Fibroblast of skin of left quadriceps (primary cell): ENCODE measurements around the gene SLAMF7.
"Not testable (repeated sequence)": the region's sequence is repeated elsewhere in the genome, so short reads cannot be mapped to it uniquely, and the experiment has no call there.

Experiments
- DNase-seq, 2 experiments: peaks; one replicate each; pipeline ENCODE4 v3.0.0-alpha.2; 2013; ENCODE audit warnings: low read depth in 2 of 2

SLAMF7 gene

GRCh38 chr1:160720356-160721085 lies 18.5 kb upstream of the SLAMF7 start:
- DNase-seq = no peak

GRCh38 chr1:160721473-160721872 lies 17.6 kb upstream of the SLAMF7 start:
- DNase-seq = no peak

DNA sequence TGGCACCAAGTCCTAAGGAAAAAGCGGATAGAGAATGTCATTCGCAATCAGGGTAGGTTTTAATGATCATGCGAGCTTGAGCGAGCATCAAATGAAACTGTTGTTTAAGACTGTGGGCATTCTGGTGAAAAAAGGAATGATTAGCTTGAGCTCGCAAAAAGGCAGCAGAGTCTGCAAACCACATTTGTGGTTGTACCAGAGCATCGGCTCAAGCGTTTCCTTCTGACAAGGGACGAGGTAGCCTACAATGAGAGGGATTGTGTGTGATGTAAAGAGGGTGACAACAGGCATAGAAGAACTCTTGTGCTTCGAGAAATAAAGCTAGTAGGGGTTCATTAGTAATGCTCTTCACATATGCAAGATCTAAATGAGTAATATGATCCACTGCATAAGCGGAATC lies 16.3 kb upstream of the SLAMF7 start:
- no peak for DNase-seq

- no peak for DNase-seq
Measured at GRCh38 chr1:160723332-160723731, 15.7 kb upstream of the SLAMF7 start.

GRCh38 chr1:160724465-160725242 lies 14.4 kb upstream of the SLAMF7 start:
- DNase-seq = no peak

- no peak for DNase-seq
Measured at GRCh38 chr1:160726114-160726497, 12.9 kb upstream of the SLAMF7 start.

DNA sequence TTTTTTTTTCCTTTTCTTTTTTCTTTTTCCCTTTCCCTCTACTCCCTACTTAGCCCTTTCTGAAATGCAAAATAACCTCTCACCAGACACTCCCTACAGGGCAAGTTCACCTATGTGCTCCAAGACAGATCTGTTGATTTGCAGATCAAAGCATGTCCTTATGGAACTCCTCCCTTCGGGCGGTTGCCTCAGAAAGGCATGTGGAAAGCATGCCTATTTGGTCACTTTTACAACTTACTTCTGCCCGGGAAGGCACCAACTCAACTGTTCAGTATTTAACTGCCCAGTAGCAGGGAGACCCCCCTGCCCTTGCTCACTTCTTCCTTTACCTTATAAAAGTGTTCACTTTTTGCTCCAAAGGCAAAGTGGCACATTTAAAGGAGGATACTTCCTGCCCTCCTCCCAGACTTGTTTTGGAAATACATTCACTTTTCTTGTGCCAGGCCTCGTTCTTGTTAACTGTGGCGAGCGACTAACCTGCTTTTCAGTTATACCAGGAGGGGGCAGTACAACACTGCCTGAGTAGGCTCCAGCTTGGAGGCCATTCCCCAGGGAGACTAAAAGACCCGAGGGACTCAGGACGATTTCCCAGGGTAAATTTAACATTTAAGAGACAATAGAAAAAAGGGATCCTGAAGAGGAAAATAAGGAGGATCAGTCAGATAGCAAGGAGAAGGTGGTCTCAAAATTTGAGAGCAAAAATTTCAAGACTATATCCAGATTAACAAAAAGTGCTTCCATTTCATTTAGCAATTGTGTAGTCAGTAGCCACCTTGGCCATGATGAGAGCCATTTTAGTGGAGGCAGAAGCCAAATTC lies 12.3 kb upstream of the SLAMF7 start:
- peak; percentile 5 to 8 for DNase-seq

- no peak for DNase-seq
Measured at GRCh38 chr1:160727316-160727640, 11.8 kb upstream of the SLAMF7 start.

DNA sequence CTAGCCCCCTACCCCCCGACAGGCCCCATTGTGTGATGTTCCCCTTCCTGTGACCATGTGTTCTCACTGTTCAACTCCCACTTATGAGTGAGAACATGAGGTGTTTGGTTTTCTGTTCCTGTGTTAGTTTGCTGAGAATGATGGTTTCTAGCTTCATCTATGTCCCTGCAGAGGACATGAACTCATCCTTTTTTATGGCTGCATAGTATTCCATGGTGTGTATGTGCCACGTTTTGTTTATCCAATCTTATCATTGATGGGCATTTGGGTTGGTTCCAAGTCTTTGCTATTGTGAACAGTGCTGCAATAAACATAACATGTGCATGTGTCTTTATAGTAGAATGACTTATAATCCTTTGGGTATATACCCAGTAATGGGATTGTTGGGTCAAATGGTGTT lies 7.5 kb upstream of the SLAMF7 start:
- DNase-seq = not testable (repeated sequence)

DNA sequence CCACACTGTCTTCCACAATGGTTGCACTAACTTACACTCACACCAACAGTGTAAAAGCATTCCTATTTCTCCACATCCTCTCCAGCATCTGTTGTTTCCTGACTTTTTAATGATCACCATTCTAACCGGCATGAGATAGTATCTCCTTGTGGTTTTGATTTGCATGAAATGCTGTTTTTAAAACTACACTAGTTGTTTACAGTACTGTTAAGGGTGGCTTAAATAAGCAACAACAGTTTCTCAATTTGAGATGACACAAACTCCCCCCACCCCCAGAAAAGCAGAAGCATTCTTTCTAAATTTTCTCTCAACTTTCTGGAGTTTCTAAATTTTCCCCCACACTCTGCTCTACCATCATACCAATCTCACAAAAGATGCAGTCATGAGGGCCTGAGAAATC lies 7.1 kb upstream of the SLAMF7 start:
- no peak for DNase-seq

- DNase-seq = no peak
Measured at GRCh38 chr1:160733898-160734297, 5.1 kb upstream of the SLAMF7 start.

GRCh38 chr1:160734301-160734700 lies 4.7 kb upstream of the SLAMF7 start:
- DNase-seq = no peak

DNA sequence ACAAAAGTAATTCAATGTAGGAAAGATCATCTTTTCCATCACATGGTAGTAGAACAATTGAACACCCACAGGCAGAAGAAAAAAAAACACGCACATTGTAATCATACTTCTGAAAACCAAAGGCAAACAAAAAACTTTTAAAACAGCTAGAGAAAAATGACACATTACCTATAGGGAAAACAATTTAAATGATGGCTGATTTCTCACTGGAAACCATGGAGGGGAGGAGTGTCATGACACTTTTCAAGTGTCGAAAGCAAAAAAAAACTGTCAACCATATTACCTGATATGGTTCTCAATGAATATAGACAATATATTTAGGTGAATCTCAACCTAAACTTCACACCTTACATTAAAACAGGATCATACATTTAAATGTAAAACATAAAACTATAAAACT lies 776 bp upstream of the SLAMF7 start:
- no peak for DNase-seq

DNA sequence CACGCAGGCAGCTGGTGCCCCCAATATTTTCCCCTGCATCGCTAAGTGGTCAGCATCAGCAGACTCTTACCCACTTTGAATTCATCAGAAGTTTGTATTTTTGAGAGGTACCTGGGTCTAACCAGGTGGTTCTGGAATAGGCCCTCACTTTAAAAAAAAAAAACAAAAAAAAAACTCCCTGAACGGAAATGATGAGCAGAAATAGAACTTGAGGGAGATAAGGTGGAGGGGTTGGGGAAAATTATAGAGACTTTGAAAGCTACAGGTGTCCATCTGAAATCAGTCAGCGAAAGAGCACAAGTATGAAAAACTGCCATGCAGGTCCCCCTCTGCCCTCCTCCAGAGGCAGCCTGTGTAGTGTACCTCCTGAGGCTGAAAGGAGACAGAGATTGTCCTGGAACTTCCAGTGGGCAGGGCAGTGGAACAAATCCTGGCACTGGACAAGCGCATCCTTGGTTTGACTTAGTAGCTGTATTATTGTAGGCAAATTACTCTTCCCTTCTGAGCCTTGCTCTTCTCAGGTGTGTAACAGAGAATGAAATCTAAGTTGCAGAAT lies 1.2 kb downstream of the SLAMF7 start:
- no peak for DNase-seq

- no peak for DNase-seq
Measured at GRCh38 chr1:160741092-160741501, 2.0 kb downstream of the SLAMF7 start.

DNA sequence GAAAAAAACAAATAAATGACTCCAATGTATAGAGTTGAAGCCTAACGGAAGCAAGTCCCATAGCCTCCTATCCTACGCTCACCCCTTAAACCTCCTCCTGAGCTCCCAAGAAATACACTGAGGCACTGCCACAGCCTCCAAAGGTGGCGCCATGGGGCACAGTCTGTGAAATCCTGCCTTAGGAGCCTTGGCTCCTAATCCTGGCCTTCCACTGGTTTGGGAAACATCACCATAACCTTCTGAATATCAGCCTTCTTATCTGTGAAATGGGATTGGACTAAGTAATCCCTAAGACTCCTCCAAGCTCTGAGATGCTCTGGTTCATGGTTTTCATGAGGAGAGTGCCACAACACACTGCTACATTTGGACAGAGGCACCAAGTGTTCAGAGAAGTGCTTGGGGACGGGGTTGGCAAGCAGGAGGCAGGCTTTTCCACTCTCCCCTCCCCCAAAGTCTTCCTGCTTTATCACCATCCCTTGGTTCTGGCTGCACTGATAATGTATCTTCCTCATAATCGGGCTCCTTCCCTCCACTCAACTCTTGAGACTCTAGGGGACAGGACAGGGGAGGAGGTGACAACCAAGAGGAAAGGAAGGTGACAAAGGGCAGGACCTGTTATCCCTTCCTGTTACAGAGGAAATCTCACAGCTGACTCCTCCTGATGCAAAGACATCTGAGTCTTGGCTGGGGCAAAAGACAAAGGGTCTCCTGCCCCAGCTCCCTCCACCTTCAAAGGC lies 2.7 kb downstream of the SLAMF7 start:
- DNase-seq = no peak

DNA sequence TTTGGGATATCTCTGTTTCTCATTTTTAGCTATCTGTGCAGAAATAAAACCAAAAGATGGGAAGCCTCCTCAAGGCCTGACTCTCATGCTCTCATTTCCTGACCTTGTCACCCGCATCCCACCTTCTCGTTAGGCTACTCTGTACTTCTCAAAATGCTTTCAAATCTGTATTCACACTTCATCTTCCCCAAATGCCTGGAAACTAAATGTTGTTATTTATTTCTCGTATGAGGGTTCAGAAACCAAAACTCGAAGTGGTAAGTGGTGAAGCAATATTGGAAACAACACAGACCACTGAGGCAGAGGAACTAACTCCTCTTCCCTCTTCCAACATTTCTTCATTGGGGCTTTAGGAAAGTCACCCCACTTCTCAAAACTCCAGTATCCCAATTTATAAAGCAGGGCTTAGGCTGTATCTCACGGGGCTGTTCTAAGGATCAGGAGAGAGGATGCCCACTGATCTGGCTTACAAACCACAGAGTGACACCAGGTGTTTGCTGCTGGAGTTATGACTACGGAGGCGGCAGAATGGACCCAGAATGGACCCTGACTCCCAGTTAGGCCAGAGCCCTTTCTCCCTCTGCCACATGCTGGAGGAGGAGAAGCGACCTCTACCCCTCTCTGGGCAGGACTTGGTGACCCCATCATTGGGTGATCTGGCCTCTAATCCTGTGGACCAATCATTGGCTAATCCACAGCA lies 3.5 kb downstream of the SLAMF7 start:
- DNase-seq = no peak

GRCh38 chr1:160743266-160743665 lies 4.2 kb downstream of the SLAMF7 start:
- no peak for DNase-seq

DNA sequence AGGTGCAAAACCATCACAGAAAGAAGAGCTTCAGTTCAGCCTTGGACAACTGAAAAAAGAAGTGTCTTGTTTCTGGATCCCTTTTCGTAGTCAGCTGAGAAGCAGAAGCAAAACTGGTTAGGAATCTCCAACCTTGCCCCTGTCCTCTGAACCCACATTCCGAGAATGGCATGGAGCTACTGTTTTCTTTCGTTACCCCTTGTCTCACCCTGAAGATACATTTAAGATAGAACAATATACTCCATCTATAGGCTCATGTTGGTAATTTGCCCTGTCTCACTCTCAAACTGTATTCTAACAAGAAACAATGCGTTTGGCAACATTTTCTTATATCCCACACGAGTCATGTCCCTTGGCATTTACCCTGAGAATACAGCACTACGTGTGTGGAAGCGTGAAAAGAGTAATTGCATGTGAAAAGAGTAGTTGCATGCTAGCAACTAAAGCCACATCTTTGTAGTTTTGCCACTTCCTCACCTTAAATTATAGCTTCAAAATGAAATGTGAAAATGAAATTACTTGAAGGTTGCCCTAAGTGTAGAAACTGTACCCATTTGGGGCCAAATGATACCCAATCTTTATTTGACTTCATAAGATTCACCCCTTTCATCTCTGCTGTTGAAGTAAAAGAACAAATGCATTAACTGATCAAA lies 5.3 kb downstream of the SLAMF7 start:
- DNase-seq = no peak

DNA sequence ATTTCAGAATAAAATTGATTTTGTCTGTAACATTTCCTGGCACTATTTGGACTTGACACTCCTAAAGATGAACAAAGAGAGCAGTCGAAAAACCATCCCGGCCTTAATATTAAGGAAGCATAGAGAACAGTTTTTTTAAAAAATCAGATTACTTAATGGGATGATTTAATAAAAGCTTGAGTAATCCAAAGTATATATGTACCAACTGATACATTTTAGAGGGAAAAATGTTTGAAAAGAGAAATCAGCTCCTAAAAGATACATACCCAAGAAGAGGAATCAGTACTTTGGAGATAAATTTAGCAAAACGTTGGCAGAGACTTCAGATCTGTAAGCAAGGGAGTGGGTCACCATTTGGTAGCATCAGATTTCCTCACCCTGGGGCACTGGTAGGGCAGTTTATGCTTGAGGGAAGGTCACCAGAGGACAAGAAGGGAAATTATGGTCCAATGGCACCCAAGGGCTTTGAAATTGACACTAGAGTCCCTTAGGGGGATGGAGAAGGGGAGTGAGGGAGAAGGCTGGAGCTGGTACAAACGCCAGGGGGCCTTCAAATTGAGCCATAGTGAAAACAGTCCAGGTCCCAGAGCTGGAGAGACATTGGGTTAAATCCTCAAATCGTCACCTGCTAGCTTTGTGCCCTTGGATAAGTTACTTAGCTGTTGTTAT lies 5.9 kb downstream of the SLAMF7 start:
- DNase-seq = no peak
